Stimulated activated CD8-positive, alpha-beta memory T cell treated with anti-CD3 and anti-CD28 coated beads, Interleukin-15, amount 100 ng/mL, for 1 hour (primary cell): ENCODE data around the gene MEGF11.

ENCODE experiments used
- DNase-seq: peaks from one replicate; pipeline ENCODE4 v3.0.0-alpha.2; 2020; ENCODE audit warnings: low read depth

The MEGF11 gene

DNA sequence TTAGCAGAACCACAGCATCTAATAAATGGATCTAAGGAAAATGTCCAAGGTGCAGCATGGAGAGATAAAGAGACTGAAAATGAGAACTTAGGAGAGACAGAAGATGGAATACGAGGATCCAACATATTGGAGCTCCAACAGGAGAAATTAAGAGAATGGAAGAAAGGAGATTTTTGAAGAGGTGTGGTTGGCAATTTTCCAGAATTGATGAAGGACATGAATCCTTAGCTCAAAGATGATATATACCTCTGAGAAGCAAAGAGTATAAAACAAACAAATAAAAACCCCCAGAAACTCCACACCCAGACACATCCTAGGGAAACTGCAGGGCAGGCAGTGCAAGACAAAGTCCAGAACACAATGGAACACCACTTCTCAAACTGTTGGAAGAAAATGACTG is 141.2 kb downstream of the MEGF11 start:
- no peak for DNase-seq

DNA sequence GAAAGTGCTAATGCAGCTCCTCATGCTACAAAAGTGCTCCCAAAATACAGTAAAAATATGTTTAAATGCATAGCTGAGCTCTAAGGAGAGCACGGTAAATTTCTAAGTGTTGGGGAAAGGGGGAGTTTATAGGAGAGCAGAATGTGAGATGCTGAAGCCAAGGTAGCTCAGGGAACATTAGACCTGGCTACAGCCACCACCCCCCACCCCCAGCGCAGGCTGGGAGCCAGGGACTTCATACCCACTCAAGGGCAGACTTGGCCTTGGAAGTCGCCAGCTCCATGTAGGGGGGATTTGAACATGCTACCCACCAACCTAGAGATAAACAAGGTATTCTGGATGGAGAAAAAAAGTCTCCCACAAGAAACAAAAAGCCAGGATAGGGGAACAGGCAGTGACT is 142.2 kb downstream of the MEGF11 start:
- no peak for DNase-seq

DNA sequence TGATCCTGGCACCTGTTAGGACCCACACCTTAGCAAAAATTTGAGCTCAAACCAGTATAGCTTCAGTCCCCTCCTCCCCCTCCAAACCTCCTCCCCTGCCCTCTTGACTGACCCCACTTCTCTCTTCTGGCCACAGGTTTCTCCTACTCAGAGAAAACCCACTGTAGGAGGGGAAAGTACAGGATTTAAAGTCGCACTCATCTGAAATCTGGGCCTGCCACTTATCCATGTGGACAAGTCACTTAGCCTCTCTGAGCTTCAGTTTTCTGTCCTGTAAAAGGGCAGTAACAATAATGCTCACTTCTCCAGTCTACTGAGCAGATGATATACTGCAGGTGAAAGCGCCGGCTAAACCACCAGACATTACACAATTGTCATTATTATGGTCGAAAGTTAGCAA is 142.7 kb downstream of the MEGF11 start:
- DNase-seq: no peak

DNA sequence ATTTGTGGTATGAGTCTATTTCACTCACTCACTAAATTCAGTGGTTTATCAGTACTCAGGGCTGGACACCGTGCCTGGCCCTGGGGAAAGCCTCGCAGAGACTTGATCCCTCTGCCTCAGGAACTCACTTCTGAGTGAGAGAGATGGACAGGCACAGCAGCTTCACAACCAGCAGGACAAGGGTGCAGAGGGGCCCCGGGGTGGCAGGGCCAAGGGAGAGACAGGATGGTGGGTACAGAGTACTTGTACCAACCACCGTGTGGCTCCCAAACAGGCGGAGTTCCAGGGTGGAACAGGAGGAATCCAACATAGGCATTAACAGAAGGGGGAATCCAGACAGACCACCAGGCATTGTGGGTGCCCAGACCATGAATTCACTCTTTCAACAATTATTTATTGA is 143.7 kb downstream of the MEGF11 start:
- DNase-seq: no peak

DNA sequence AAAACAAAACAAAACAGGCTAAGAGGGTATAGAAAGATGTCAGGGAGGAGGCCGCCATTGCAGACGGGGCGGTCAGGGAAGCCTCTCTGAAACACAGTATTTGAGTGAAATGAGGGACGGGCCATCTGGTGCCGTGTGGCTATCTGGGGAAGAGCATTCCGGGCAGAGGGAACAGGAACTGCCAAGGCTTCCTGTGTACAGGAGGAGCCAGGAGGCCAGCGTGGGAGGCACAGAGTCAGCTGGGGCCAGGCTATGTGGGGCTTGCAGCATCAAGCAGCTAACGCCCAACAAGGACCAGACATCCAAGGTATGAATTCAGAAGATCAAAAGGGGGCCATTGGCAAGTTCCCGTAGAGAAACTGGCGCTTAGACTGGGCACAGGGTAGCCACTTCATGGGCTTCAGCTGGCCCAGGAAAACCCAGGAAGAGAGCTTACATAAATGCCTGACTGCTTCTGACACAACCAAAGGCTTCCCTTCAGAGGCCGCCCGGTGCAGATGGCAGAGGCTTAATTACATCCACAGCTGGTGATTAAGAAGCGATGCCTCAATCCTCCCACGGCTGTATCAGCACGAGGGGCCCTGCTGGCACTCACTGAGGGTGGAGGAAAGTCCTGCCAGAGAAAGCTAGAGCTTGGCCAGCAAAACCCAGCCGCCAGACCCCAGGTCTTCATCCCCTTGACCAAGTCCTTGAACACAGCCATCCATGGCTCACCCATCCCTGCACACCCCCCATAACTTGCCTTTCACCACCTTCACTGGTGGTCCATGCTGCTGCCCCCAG is 144.9 kb downstream of the MEGF11 start:
- DNase-seq: no peak

DNA sequence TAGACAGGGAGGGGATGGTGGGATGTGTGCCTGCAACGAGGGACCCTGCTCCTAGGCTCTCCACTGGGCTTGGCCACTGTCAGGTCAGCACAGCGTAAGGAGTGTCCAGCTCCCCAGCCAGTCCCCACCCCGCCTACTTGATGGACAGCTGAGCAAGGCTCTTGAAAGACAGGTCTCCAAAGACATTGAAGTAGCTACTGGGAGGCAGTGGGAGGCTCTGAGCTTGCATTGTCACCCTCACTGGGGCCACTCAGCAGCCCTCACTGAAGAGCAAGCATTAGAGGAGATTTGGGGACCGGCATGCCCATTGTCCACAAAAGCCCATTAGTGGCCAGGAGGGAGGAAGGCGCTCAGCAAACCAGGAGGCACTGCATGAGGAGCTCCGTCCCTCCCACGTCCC is 146.5 kb downstream of the MEGF11 start:
- DNase-seq: no peak

DNA sequence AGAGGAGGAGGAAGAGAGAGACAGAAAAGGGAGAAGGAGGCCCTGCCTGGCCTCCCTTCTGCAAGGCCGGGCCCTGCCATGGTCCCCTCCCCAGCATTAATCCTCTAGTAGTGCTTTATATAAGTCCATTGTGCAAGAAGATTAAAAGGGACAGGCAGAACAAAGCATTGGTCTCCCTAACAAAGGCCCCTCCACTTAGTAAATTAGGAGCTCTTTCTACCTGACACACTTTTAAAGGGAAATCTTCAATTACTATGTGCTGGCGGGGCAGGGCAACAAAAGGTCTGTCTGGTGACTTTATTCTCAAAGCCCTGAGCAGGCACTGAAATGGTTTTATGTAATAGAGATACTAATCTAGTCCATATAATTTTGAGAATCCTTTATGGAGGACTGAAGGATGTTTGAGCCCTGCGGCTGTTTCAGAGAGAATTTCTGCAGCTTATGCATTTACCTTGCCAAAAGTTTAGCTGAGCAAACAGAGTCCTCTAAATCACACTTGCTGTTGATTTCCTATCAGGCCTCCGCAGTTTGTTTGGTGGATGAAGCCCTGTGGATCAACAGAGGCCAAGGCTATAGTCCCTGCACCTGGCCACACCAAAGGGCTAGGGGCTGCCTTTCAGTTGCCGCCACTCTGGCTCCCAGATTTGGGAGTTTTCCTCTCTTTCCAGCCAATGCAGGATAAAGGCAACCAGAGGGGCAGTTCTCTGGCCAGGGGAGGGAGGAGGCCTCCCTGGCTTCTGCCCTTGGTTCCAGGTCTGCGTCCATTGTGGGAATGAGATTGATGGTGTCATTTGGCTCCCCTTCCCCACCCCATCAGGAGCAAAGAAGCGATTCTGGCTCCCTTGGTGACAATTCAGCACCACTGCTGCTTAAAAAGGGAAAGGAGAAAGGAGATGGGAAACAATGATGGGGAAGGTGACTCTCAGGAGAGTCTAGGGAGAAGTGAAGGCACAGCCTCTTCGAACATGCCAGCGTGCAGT is 148.0 kb downstream of the MEGF11 start:
- no peak for DNase-seq

DNA sequence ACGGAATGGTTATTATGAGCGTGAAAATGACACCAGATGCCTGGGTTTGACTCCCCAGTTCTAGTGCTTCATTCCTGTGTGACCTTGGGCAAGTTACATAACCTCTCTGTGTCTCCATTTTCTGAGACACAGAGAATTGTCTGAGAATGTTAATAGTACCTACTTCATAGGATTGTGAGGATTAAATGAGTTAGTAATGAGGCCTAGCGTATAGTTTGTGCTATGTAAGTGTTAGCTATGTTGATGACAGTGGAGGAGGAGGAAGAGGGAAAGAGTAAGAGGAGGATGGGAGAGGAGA is 150.3 kb downstream of the MEGF11 start:
- DNase-seq: no peak

DNA sequence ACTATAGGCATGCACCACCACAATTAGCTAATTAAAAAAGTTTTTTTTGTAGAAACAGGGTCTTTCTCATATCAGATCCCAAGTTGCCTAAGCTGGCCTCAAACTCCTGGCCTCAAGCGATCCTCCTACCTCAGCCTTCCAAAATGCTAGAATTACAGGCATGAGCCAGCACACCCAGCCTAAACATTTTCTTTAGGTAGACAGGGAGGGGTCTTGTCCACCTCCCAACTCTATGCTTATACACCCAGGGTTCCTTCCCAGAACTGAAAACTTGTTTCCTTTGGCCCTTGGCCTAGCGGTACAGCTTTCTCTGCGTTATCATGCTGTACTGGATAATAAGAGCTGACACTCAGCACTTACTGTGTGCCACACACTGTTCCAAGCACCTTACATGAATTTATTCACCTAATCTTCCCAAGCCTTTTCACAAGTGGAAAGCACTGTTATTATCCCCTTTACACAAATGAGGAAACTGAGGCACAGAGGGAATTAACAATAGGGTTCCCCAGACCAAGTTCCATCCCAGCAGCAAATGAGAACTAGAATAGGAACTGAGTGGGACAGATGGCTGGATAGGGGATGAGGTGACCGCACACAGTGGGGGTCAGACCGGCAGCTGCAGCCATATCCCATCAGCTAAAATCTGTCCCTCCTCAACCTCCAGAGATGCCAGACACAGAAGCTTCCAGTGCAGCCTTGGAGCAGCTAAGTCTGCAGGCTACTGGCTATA is 150.8 kb downstream of the MEGF11 start:
- no peak for DNase-seq

DNA sequence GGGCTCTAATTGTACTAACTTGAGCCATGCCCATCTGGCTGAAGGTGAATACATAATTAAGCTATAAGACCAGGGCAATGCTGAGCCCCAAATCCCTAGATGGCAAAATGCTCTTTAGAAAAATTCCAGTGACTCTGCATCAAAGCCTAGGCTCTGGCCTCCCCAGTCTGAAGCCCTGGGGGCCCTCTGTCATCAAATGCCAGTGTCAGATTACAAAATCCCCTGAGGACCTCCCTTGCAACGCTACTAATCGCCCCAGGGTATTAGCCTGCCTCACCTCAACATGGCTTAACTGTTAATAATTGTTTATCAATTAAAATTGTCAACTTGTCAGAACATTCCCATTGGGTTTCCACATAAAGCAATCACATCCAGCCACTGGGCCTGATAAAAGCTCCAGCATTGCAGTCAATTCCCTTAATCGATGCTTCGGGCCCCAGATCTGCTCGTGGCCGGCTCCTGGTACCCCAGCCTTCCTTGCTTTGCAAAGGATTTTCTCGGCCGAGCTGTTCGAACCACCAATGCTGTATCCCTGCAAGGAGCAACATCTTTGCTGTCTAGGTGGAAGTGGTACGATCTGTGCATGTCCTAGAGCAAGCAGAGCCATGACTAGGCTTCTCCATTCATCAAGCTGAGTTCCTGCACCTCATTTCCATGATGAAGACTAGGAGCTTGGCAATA is 151.7 kb downstream of the MEGF11 start:
- no peak for DNase-seq

DNA sequence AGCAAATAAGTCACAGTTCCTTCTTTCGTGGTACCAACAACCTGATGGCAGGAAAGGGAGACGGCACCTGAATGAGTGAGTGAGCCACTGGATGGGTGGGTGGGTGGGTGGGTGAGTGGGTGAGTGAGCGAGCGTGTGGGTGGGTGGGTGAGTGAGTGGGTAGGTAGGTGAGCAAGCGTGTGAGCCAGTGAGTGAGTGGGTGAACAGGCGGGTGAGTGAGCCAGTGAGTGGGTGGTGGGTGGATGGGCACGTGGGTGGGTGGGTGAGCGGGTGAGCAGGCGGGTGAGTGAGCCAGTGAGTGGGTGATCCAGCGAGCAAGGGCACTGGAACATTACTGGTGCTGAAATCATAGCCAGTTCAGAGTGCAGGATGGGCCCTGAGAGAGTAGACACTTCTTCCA is 152.8 kb downstream of the MEGF11 start:
- no peak for DNase-seq

DNA sequence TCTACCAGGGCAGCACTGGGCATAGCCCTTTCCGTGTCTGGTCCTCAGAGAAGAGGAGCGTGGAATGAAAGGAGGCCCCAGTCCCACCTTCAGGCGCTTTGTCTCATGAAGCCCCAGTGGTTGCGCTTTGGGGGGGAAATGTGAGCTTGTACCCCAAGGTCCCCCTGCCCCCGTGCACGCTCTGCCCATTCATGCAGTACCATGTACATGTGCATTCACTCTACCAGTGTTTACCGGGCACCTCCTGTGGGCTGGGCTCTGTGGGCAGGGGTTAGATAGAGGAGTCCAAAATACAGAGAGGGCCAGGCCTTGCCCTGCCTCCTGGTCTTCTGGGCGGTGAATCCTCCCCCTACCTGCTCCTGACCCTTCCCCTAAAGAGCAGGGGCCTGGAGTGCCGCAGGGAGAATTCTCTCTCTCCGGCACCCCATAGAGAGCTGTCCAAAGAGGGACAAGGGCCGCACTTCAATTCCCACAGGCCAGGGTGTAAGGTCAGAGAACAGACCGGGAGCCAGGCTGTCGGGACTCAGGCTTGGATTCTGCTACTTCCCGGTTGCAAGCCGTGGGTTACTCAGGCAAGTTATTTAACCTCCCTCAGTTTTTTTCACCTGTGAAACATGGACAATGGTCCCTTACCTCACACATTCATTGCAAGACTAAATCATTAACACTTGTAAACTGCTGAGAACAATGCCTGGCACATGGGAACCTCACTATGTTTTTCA is 153.4 kb downstream of the MEGF11 start:
- no peak for DNase-seq

DNA sequence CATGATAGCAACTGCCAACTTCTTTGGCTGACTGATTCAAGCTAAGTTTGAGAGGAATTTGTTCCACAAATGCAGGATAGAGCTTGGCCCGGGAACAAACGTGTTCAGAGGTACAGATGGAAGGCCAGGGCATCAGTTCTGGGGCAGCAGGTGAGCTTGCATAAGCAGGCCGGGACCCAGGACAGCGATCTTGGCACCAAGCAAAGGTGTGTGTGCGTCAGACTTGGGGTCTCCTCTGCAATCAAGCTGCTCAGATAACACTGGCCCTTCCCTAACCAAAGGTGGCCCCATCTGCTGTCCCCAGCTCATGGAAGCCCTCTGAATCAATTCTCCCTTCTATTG is 155.6 kb downstream of the MEGF11 start:
- no peak for DNase-seq

DNA sequence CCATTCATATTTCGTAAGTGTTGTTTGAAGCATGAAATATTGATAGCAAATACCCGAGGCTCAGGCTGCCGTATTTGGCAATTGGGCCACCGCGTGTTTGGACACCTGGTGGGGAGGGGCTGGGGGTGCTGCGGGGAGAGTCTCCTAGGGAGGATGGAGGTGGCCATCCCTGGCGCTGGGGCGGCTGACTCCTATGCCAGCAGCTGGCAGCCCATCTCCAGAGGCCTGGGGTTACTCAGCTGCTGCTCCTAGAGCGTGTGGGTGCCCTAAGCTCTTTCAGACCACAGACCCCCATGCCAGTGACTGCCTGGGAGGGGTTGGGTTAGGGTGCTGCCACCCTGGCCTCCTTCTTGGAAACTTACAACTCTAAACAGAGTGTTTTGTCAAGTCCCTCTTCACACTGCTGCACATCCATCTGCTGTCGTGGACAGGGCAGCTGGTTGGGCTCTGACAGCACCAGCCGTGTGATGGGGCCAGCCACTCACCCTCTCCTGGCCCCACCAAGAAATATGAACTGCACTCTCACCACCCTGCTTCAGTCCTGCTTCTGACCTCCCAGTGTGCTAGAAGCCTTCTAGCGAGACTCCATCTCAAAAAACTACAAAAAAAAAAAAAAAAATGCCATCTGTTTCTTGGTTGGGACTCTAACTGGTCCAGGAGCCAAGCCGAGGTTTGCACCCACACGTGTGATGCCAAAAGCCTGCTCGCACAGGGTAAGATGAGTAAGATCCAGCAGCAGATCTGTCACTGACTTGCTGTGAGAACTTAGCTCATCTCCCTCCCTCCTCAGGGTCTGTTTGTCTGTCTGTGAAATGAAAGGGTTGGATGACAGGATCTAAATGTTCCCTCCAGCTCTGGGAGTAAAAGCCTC is 156.2 kb downstream of the MEGF11 start:
- DNase-seq: no peak

DNA sequence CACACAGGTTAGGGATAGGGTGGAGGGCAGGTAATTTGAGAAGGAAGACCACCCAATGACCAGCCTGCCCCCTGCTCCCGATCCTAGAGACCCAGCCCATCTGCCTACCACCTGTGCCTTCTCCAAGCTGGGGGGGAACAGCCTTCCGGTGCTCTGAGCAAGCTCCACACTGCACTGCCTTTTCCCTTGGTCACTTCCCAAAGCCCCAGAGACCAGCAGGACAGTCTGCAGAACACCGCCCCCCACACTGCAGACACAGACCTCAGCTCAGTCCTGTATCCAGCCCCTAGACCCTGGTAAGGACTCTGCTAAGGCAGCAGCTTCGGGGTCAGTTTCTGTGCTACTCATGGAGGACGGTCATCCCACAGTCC is 156.9 kb downstream of the MEGF11 start:
- DNase-seq: no peak

DNA sequence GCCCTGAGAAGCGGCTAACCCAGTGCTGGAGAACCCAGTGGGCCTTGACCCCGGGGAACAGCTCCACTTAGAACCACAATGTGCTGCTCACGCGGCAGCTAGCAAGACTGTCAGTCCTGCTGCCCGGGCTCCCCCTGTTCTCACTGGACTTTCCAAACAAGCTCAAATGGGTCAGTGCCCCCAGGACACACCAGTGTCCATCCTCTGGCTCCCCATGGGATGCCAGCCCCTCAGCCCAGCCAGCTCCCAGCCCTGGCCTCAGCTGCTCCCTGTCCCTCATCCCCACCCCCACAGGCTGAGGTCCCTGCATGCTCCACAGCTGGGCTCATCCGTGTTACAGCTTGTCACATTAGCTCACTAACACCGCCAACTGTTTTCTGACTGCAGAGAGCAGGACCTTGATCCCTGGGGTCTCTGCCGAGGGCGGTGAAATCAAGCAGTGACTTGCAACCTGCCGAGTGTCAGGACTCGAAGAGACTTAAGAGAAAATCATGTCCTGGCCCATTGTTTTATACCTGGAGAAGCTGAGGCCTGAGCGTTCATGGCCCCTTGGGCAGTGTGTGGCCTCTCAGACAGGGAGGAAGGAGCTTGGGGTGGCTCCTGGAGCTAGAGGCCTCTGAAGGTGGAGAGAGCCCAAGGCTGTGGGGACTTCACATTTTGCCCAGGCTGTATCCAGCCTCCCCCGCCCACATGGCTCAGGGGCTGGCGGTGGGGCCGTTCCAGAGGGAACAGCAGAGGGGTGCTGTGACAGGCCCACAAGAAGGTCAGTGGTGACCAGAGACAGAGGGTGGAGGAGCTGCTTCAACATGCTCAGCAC is 157.5 kb downstream of the MEGF11 start:
- no peak for DNase-seq

DNA sequence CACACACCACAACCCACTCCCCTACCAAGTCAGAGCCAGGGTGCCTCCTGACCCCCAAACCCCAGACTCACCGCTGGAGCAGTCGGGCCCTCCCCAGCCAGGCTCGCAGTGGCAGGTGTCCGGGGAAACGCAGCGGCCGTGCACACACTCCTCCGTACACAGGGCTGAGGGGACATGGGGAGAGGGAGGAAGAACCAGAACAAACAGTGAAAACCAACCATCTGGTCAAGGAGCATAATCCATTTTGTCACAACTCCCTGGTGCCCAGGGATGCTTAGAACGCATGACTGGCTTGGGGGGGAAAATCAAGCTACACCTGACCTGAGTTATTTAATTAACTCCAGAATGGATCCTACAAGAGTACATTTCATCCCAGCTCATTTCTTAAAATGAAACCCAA is 159.2 kb downstream of the MEGF11 start:
- no peak for DNase-seq

DNA sequence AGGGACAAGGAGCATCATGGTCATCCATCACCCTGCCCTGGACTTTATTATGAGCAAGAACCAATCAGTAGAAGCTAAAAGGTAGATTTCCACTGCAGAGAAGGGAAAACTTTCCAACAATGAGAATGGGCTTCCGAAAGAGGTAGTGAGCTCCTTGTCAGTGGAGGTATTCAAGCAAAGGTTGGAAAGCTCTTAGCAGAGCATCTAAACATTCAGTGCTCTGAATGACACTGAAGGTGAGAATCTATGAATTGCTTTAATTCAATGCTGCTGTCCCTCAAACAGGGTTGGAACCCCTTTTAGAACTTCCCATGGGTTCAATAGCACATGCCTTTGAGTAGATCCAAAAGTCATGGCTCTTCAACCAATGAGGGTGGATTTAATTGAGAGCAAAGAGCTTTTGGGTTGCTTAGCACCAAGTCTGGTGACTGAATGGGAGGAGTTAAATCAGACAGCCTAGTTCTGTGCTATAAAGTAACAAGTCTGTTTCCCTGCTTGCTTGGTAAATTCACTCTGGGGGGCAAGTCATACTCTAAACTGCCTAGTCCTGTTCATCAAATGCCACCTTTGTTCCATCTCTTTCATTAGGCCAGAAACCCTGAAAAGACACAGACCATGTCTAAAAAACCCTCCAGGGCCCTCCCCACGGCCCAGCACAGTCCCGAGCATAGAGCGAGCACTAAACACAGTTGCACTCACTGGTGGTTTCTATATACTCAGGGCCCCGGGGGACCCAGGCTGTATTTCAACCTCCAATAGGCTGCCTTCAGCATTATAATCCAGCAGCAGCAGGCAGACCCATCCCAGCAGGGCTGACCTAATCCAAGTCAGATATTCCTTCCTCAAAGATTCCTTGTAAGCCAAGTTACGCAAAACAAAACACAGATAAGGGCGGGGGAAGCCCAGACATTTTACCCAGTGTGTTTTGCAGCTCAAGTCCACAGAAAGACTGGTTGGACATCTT is 161.2 kb downstream of the MEGF11 start:
- DNase-seq: no peak

DNA sequence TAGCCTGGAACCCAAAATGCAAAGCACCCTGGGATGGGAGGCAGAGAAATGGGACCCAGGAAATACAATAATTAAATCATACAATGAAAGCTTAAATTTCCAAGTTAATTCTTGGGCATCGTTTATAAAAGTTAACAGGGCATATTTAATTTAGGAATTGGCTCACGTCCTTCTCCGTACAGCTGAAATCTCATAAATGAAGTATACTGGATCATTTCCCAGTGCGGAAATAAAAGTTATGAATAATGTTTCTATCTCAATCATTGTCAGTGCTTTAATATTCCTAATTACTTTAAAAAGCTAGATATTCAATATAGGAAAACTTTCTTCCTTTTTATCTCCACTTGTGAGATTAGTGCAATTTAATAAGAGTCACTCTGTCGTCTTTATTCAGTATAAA is 164.0 kb downstream of the MEGF11 start:
- no peak for DNase-seq
